ENCODE results near the gene BAIAP2. TPM values are rescaled to one million over a fixed set of nuclear protein-coding genes. Genes with fewer than 3 reads are reported as not detected.

BAIAP2 gene
- total and polyA plus RNA-seq, 2 of the 13 experiments (the other 11 are each of a cell fraction or from before 2014, with no cell fraction given): 22.5 to 24.0 TPM

GRCh38 chr17:81101614-81102306 is 66.8 kb downstream of the BAIAP2 start (continued):
- TF ChIP-seq ZBED4 (CRISPR knock-in tag; IDR thresholded peaks at IDR 0.05; ENCODE audit: borderline replicate concordance) (peak; percentile 91), ZNF280B (CRISPR knock-in tag; IDR thresholded peaks at IDR 0.05; ENCODE audit: borderline replicate concordance) (peak; percentile 87), ZFY (CRISPR knock-in tag; IDR thresholded peaks at IDR 0.05) (peak; percentile 87), CENPT (CRISPR knock-in tag; IDR thresholded peaks at IDR 0.05; ENCODE audit: low read depth) (no peak), KDM4B (CRISPR knock-in tag; IDR thresholded peaks at IDR 0.05) (peak; percentile 98), ZNF12 (CRISPR knock-in tag; IDR thresholded peaks at IDR 0.05) (no peak; the same call in 1 of the 2 replicates), HOXA7 (CRISPR knock-in tag; IDR thresholded peaks at IDR 0.05) (no peak), ZFX (CRISPR knock-in tag; IDR thresholded peaks at IDR 0.05; ENCODE audit: low read depth) (peak; percentile 95), ZNF891 (CRISPR knock-in tag; IDR thresholded peaks at IDR 0.05) (peak; percentile 91; the same call in 1 of the 2 replicates), ZNF530 (CRISPR knock-in tag; IDR thresholded peaks at IDR 0.05; ENCODE audit: low read depth) (no peak), ZNF646 (CRISPR knock-in tag; IDR thresholded peaks at IDR 0.05) (no peak; the same call in 1 of the 2 replicates)
- TF ChIP-seq, protein P1, sequence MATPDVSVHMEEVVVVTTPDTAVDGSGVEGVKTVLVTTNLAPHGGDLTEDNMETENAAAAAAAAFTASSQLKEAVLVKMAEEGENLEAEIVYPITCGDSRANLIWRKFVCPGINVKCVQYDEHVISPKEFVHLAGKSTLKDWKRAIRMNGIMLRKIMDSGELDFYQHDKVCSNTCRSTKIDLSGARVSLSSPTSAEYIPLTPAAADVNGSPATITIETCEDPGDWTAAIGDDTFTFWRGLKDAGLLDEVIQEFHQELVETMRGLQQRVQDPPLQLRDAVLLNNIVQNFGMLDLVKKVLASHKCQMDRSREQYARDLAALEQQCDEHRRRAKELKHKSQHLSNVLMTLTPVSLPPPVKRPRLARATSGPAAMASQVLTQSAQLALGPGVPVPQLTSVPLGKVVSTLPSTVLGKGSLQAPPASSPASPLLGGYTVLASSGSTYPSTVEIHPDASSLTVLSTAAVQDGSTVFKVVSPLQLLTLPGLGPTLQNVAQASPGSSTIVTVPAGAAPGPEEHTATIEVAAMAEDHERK (CRISPR knock-in tag; IDR thresholded peaks at IDR 0.05; ENCODE audit: low read depth): 0 out of 2 replicates have a peak, but pooled peaks have one; percentile 42
- TF ChIP-seq, protein P2, sequence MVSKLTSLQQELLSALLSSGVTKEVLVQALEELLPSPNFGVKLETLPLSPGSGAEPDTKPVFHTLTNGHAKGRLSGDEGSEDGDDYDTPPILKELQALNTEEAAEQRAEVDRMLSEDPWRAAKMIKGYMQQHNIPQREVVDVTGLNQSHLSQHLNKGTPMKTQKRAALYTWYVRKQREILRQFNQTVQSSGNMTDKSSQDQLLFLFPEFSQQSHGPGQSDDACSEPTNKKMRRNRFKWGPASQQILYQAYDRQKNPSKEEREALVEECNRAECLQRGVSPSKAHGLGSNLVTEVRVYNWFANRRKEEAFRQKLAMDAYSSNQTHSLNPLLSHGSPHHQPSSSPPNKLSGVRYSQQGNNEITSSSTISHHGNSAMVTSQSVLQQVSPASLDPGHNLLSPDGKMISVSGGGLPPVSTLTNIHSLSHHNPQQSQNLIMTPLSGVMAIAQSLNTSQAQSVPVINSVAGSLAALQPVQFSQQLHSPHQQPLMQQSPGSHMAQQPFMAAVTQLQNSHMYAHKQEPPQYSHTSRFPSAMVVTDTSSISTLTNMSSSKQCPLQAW (CRISPR knock-in tag; IDR thresholded peaks at IDR 0.05): peak; percentile 97
